Body of pancreas (tissue), 4 donors: Measurements from ENCODE around the gene LRRC51.

Source experiments
- POLR2A ChIP-seq, 3 donors: fragments of 450-650 bp; IDR thresholded peaks; one replicate each; pipeline ENCODE4 v1.6.1; 2016; ENCODE audit warnings: antibody characterized with exemption in 3 of 3, mild to moderate bottlenecking in 2 of 3
- TF ChIP-seq, protein P1 (sequence below), 7 experiments: fragments of 450-650 bp in 4 of 7; fragments of 200-600 bp in 3 of 7; sonication (generic) in 3 of 7; IDR thresholded peaks; one replicate each; pipeline ENCODE4 v1.5.1; 2016 to 2019; ENCODE audit warnings: antibody characterized with exemption in 7 of 7

GRCh38 chr11:72084965-72085364 lies 4.3 kb downstream of the LRRC51 start:
- TF ChIP-seq POLR2A (IDR thresholded peaks at IDR 0.05), result no peak
- TF ChIP-seq, protein P1, sequence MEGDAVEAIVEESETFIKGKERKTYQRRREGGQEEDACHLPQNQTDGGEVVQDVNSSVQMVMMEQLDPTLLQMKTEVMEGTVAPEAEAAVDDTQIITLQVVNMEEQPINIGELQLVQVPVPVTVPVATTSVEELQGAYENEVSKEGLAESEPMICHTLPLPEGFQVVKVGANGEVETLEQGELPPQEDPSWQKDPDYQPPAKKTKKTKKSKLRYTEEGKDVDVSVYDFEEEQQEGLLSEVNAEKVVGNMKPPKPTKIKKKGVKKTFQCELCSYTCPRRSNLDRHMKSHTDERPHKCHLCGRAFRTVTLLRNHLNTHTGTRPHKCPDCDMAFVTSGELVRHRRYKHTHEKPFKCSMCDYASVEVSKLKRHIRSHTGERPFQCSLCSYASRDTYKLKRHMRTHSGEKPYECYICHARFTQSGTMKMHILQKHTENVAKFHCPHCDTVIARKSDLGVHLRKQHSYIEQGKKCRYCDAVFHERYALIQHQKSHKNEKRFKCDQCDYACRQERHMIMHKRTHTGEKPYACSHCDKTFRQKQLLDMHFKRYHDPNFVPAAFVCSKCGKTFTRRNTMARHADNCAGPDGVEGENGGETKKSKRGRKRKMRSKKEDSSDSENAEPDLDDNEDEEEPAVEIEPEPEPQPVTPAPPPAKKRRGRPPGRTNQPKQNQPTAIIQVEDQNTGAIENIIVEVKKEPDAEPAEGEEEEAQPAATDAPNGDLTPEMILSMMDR (IDR thresholded peaks at IDR 0.05), result no peak
